GM23248 (cell line): Measurements from ENCODE around the gene STK33.

ENCODE experiments used
- EZH2 ChIP-seq: fragments of 200-600 bp; sonication (generic); IDR thresholded peaks from 2 replicates; pipeline ENCODE4 v1.6.1; 2018; ENCODE audit warnings: antibody characterized with exemption, mild to moderate bottlenecking; ENCODE audit not compliant: insufficient read depth, poor library complexity, severe bottlenecking
- EZH2phosphoT487 ChIP-seq: fragments of 200-600 bp; sonication (generic); IDR thresholded peaks from 2 replicates; pipeline ENCODE4 v1.6.1; 2018; ENCODE audit warnings: antibody characterized with exemption, moderate library complexity, mild to moderate bottlenecking, low read depth; ENCODE audit not compliant: insufficient read depth

- TF ChIP-seq EZH2 (no peak), EZH2phosphoT487 (no peak)
Observed at GRCh38 chr11:8612522-8612921, 18.5 kb upstream of the STK33 start.
